GM18508 (cell line): ENCODE measurements around the gene STPG1.

Experiments used
- ATAC-seq: cut with Tn5 transposase; IDR thresholded peaks from one replicate; pipeline ENCODE4 v1.9.1; 2021; ENCODE audit warnings: moderate number of reproducible peaks; ENCODE audit not compliant: insufficient read depth, unreplicated experiment

Gene STPG1

GRCh38 chr1:24400065-24400464, 13.5 kb downstream of the STPG1 start:
- no peak for ATAC-seq

DNA sequence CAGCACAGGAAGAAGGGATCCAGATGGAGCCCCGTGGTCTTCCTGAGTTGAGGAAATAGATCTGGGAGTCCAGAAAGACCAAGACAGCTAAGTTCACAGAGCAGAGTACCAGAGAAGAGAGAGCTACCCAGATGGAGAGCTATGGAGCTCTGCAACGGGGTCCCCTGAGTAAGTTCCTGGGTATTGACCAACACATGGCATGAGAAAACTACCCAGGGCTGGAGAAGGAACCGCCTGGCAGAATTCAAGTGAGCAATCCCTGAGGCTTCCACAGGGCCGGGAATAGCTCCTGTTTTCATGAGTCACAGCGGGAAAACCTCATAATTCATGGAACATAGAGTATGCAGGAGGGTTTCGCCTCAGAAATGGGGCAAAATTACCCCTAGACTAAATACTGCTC, 19.7 kb downstream of the STPG1 start:
- no peak for ATAC-seq

DNA sequence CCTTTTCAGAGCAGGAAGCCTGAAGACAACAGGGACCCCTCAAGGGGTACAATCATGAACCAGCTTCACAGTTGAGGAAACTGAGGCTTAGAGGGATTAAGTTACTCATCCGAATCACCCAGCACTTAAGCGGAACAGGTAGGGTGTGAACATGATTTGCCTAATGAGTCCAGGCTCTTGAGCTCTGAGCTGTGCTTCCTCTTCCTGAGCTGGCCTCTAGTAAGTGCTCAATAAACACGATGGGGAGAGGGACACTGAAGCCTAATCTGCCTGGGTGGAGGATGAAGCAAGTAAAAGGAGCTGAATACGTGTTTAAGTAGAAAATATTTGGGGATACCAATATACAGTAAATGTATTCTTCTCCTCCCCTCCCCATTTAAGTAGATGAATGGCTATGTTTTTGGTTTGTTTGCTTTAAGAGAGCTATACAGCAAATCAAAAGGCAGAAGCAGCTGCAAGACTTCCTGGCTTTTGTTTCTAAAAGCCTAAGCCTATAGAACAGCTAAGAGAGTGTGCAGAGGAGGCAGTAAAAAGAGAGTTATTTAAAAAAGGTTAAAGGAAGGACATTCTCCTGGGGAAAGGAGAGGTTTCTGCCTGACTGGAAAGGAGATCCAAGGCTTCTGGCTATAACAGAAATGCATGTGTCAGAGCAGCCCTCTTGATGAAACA, 20.5 kb downstream of the STPG1 start:
- ATAC-seq: no peak

GRCh38 chr1:24392604-24392946, 21.0 kb downstream of the STPG1 start:
- ATAC-seq: no peak

DNA sequence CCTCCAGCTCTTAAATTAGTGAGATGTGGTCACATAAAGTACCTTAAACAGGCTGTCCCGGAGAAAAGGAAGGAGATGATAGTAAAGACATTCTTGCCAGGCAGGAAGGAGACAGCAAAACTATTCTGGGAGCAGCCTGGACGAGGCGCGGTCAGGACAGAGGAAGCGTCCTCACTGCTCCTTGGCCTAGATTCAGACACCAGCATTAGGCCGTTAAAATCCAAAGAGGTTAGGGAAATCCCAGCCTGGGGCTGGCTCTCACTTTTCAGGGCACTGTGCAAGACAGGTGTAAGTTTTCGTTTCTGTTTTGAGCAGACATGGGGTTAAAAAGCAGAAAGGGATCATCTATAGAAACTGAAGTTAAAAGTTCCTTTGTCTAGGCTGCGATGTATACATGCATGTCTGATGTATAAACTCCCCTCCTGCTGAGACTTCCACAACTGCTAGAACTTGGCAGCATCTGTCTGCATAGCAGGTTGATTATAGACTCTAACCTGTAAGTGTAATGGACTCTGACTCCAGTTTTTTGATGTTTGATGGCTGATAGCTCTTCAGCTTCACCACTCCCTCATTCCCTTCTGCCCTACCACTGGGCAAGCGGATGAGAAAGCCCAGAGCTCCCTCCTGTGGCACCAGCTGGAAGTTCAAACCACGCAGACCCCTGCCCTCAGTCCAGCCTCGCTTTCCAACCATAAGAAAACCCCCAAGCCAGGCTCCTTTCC, 21.5 kb downstream of the STPG1 start:
- peak; percentile 50 for ATAC-seq

DNA sequence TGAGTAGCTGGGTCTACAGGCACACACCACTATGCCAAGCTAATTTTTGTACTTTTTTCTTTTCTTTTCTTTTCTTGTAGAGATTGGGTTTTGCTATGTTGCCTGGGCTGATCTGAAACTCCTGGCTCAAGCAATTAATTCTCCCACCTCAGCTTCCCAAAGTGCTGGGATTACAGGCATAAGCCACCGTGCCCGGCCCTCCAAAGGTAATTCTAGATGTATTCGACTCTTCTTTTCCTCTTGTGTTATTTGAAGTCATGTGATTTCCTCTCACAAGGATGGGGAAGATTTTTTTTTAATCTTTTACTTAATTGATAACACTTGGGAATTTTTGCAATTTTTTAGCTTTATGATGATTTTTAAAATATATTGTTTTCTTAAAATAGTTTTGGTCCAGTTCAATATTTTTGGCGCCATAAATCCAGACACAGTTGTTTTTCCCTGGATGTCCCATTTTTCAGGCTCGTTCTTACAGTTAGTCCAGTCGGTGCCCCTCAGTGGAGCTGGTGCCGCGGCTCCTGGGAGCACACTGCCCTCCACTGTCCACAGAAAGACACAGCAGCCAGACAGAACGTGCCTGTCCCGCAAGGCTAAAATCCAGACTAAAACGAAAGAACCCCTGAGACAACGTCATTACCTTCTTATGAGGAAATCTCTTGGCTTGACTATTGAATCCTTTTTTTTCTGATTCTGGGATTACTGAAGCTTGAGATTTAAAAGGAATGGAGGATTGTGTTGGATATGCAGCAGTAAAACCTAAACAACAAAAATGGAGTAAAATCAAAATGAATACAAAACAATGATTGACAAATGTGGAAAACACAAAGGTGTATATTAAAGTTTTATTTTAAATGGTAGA, 22.4 kb downstream of the STPG1 start:
- no peak for ATAC-seq

DNA sequence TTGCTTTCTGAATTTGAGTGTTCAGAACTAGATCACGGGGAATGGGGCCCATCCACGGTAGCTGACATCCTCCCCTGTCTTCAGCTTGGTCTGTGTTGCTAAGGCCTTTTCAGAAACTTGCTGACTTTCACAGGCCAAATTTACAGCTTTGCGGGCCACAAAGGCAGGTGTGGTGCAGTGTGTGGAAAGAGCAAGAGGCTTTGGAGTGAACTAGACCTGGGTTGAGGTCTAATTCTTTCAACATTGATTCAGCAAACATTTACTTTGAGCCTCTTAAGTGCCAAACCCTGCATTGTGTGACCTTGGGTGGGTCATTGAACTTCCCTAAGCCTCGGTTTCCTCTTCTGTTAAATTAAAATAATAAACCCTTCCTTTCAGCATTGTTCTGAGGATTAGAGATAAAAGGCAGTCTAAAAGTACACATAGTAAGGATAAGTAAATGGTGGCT, 24.3 kb downstream of the STPG1 start:
- no peak for ATAC-seq

DNA sequence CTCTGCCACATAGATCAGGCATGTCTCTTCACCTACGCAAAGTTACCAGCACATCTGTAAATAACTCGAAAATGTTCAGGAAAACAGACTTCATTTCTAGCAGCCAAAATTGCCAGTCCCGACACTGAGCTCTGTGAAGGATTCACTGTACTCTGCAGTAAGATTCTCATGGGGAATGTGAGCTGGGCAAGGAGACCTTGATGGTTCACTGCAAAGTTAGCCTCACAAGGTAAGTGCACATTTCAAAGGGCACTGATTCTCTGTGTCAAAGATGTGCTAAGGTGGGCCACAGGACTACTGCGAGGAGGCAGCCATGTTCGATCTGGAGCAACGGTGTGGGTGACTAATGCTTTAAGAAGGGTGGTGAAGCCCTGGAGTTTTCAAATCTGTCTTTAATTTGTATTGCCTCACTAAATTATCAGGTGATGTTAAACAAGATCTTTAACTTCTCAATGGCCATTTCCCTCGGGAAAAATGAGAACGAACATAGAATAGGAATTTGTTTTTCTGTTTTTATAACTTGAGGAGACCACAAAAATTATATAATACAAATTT, 25.2 kb downstream of the STPG1 start:
- no peak for ATAC-seq

GRCh38 chr1:24387636-24388175, 25.9 kb downstream of the STPG1 start:
- ATAC-seq: no peak

GRCh38 chr1:24386931-24387330, 26.7 kb downstream of the STPG1 start:
- ATAC-seq: no peak

- no peak for ATAC-seq
Observed at GRCh38 chr1:24386241-24386640, 27.3 kb downstream of the STPG1 start.

DNA sequence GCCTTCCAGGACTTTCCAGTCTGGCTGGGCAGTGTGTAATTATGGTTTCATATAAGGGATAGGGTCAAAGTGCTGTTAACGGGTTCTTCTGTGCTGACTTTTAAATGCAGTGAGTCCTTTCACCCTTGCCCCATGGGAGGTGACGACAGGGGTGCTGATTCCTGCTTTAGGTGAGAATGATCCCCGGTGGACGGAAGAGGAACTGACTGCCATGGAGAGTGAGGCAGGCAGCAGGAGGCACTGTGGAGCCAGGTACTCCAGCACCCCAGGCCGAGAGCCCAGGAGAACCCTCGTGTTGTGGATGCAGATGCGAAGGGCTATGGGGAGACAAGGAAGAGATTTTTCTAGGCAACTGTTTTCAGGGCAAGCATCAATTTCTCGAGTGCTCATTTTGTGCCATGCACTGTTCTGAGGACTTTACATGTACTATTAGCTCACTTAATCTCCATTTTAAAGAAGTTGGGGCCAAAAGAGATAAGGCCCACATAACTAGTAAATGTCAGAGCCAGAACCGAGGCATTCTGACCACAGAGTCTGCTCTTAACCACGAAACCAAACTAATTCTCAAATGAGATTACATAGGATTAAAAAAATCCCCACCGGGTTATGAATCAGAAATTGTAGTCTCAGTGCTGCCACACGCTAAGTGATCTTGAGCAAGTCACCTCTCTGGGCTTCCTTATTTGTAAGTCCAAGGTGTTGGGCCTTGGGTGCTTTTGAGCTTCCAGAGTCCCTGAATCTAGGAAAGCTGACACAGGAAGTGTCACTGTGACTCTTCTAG, 28.2 kb downstream of the STPG1 start:
- ATAC-seq: no peak

- no peak for ATAC-seq
Observed at GRCh38 chr1:24384251-24385090, 29.1 kb downstream of the STPG1 start.

- ATAC-seq: no peak
Observed at GRCh38 chr1:24383381-24383940, 30.1 kb downstream of the STPG1 start.

GRCh38 chr1:24382165-24382577, 31.4 kb downstream of the STPG1 start:
- no peak for ATAC-seq

DNA sequence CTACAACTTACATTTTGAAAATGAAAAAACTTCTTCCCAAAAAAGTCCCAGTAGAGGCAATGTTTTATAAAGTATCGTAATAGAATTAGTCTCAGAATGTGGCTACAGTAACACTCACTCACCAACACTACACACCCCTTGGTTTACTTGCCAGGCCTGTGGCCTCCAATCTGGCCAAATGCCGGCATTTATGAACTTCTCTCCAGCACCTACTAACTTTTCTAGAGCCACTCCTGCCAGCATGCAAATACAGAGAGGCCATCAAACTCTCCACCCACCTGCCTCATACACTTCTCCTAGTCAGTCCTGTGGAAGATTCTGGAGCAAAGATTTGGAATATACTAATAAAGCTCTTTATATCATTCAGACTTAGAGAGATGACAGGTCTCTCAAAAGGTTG, 32.3 kb downstream of the STPG1 start:
- no peak for ATAC-seq

DNA sequence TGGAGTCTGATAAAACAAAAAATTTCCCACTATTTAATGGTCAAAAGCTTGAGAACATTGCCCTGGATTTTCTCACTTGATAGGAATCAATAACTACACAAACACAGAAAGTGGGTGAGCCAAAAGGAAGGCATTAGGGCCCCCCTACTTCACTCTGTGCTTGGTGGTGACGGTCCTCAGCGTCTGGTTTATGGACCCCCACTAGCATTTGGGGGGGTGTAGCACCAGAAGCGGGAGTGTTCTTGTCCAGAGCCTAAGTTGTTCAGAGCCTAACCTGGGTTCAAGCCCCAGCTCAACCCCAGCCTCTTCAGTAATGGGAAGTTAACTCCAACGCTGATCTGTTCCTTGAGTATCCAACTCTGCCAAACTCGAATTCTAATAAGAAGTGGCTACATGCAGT, 33.1 kb downstream of the STPG1 start:
- ATAC-seq: no peak

DNA sequence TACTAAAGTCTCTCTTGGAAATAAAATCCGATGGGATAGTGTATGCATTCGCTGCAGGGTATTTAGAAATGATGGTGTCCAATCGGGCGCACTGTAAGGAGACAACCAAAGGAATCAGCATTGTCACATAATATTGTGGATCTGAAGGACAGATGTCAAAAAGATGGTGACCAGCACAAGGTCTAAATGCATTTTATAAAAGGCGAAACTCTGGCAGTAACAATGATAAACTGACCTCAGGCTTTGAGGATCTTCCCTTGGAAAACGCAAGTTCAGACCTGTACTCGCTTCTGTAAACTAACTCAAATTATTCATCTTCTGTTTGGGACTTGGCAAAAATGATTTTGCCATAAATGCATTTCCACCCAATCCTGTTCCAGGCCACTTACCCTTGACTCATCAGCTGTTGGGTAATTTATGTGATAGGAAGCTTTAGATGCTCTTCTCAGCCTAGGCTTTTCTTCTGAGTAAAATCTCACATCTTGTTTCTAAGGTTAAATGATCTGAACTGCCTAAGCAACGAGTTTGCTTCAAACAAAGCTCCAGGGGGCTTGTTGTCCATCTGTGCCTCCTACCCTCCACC, 33.8 kb downstream of the STPG1 start:
- no peak for ATAC-seq
